A673 (cell line): ENCODE measurements around the gene ECI1. TPM values are rescaled to one million over a fixed set of nuclear protein-coding genes. Genes with fewer than 3 reads are reported as not detected.
A peak's percentile ranks its signal among the peaks of the same experiment; 100 is the strongest.

Experiments used
- BruUV-seq: library from RNA; stranded (reverse); fragments of 400-500 nt; replicated peaks from 2 replicates; lab custom pipeline; 2021; lab: Mats Ljungman, UMichigan
- CTCF ChIA-PET: fragments of 300-600 bp; sonication (Branson Sonifier 250); formaldehyde crosslinking; loops from one replicate; lab custom pipeline; 2022; ENCODE audit warnings: antibody characterized with exemption; lab: Charles Lee
- POLR2A ChIA-PET: fragments of 300-600 bp; sonication (Branson Sonifier 250); formaldehyde crosslinking; loops from one replicate; lab custom pipeline; 2022; ENCODE audit warnings: antibody characterized with exemption; ENCODE audit not compliant: low non-redundant PET; lab: Charles Lee
- DNase-seq: peaks from one replicate; pipeline ENCODE4 v3.0.0-alpha.2; 2015; ENCODE audit warnings: low spot score
- H3K27ac ChIP-seq: fragments of 200-600 bp; sonication (generic); 2 replicates; pipeline ENCODE4 v1.5.1; 2016; ENCODE audit warnings: mixed run types, low read depth, mild to moderate bottlenecking, mixed read lengths, antibody characterized with exemption, low read length; ENCODE audit not compliant: poor library complexity, severe bottlenecking
- H3K27me3 ChIP-seq: fragments of 200-600 bp; sonication (generic); replicated peaks from 2 replicates; pipeline ENCODE4 v1.6.1; 2017; ENCODE audit warnings: mixed run types, low read depth, mild to moderate bottlenecking, mixed read lengths, antibody characterized with exemption, low read length; ENCODE audit not compliant: insufficient read depth, poor library complexity
- H3K36me3 ChIP-seq: fragments of 200-600 bp; sonication (generic); 2 replicates; pipeline ENCODE4 v1.6.1; 2016; ENCODE audit warnings: mixed run types, mild to moderate bottlenecking, mixed read lengths, antibody characterized with exemption, low read length; ENCODE audit not compliant: insufficient read depth, poor library complexity, severe bottlenecking
- H3K4me1 ChIP-seq: fragments of 200-600 bp; sonication (generic); 2 replicates; pipeline ENCODE4 v1.6.1; 2017; ENCODE audit warnings: mixed run types, mild to moderate bottlenecking, mixed read lengths, antibody characterized with exemption, low read length; ENCODE audit not compliant: insufficient read depth, poor library complexity, severe bottlenecking
- H3K4me3 ChIP-seq: fragments of 200-600 bp; sonication (generic); 2 replicates; pipeline ENCODE4 v1.5.1; 2016; ENCODE audit warnings: low read depth, mixed run types, mild to moderate bottlenecking, mixed read lengths, low read length; ENCODE audit not compliant: poor library complexity, severe bottlenecking
- H3K9me3 ChIP-seq: fragments of 200-600 bp; sonication (generic); 2 replicates; pipeline ENCODE4 v1.6.1; 2016; ENCODE audit warnings: mixed run types, low read depth, mild to moderate bottlenecking, mixed read lengths, antibody characterized with exemption, low read length; ENCODE audit not compliant: poor library complexity, severe bottlenecking
- EZH2 ChIP-seq: fragments of 200-600 bp; sonication (generic); IDR thresholded peaks from 2 replicates; pipeline ENCODE4 v1.6.1; 2017; ENCODE audit warnings: borderline replicate concordance, low read depth, mild to moderate bottlenecking, mixed read lengths, antibody characterized with exemption, low read length; ENCODE audit not compliant: poor library complexity, severe bottlenecking
- intact Hi-C: fragments of 100-400 bp; cut with micrococcal nuclease; formaldehyde crosslinking; loops from one replicate; pipeline ENCODE4 v1.10.0; 2022; ENCODE audit not compliant: unreplicated experiment
- total RNA-seq: library from RNA; stranded (reverse); gene quantifications from 2 replicates; pipeline ENCODE4 v1.2.3, GENCODE V29; 2021
- TF ChIP-seq, protein P1 (sequence below): fragments of 300-800, 200-600 bp; sonication (generic); conservative IDR thresholded peaks from 2 replicates; pipeline ENCODE4 v1.5.1; 2017; ENCODE audit warnings: low read depth, mild to moderate bottlenecking, antibody characterized with exemption, low read length, moderate library complexity, mixed read lengths

The ECI1 gene
- total RNA-seq, 1 experiment from 2014 or later: 55.3 TPM

DNA sequence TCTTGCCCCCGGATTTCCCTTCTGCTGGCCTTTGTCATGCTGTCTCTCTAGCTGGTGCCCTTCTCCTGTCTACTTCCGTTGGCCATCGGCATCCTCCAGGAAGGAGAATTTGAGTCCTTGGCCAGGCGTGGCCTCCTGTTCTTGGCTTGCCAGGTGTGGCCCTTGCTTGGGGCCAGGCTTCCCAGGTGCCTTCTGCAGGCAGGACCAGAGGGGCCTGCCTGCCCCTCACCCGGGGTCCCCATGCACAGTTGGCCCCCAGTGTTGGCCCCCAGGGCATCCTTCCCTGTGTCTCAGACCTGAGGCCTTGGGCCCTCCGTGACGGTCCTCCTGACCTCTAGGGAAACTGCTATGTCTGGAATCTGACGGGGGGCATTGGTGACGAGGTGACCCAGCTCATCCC lies 43.5 kb downstream of the ECI1 start:
- Histone ChIP-seq H3K27ac (no peak overlapping the region), H3K4me3 (no peak overlapping the region), H3K4me1 (peaks cover 18% of the 10 kb centered on the region), H3K27me3 (no peaks in the 10 kb centered on the region), H3K36me3 (peaks cover 31% of the 10 kb centered on the region), H3K9me3 (no peaks in the 10 kb centered on the region)
- ChIA-PET POLR2A (no interaction called here), CTCF (no interaction called here)
- no peak for DNase-seq
- TF ChIP-seq, protein P1, sequence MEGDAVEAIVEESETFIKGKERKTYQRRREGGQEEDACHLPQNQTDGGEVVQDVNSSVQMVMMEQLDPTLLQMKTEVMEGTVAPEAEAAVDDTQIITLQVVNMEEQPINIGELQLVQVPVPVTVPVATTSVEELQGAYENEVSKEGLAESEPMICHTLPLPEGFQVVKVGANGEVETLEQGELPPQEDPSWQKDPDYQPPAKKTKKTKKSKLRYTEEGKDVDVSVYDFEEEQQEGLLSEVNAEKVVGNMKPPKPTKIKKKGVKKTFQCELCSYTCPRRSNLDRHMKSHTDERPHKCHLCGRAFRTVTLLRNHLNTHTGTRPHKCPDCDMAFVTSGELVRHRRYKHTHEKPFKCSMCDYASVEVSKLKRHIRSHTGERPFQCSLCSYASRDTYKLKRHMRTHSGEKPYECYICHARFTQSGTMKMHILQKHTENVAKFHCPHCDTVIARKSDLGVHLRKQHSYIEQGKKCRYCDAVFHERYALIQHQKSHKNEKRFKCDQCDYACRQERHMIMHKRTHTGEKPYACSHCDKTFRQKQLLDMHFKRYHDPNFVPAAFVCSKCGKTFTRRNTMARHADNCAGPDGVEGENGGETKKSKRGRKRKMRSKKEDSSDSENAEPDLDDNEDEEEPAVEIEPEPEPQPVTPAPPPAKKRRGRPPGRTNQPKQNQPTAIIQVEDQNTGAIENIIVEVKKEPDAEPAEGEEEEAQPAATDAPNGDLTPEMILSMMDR: no peak
- no TSS peak for BruUV-seq
- intact Hi-C loops: no loop called here

DNA sequence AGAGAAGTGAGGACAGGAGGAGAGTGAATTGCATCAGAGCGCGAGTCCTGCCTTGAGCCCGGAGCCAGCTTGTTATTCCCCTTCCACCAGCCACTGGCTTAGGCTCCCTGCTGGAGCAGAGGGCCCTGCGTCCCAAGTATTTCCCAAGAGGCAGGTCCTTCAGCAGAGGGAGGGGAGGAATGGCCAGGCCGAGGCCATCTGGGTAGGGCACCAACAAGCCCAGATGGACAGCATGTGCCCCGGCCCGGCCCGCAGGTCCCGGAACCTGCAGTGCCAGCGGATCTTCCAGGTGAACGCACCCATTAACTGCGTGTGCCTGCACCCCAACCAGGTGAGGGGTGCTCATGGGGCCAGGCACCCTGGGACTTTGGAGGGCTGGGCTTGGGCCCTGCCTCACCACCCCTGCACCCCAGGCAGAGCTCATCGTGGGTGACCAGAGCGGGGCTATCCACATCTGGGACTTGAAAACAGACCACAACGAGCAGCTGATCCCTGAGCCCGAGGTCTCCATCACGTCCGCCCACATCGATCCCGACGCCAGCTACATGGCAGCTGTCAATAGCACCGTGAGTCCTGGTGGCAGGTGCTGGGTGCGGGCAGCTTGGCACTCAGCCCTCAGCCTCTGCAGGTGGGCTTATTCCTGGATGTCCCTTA lies 44.5 kb downstream of the ECI1 start:
- Histone ChIP-seq H3K4me1 (peaks cover 14% of the 10 kb centered on the region), H3K27ac (peak overlapping the region; percentile 92), H3K36me3 (peaks cover 31% of the 10 kb centered on the region), H3K27me3 (no peaks in the 10 kb centered on the region), H3K4me3 (peak overlapping the region; percentile 74), H3K9me3 (no peaks in the 10 kb centered on the region)
- intact Hi-C loops: no loop called here
- no peak for DNase-seq
- no TSS peak for BruUV-seq
- TF ChIP-seq, protein P1: no peak
- no peak for TF ChIP-seq EZH2
- ChIA-PET CTCF (interaction anchor here (0.5 kb wide), 1 partner anchor 295 kb away, joined by 3 read pairs; no protein-coding TSS in a partner anchor), POLR2A (interaction anchor here (0.6 kb wide), 1 partner anchor 1200 kb away, joined by 3 read pairs; no protein-coding TSS in a partner anchor)

DNA sequence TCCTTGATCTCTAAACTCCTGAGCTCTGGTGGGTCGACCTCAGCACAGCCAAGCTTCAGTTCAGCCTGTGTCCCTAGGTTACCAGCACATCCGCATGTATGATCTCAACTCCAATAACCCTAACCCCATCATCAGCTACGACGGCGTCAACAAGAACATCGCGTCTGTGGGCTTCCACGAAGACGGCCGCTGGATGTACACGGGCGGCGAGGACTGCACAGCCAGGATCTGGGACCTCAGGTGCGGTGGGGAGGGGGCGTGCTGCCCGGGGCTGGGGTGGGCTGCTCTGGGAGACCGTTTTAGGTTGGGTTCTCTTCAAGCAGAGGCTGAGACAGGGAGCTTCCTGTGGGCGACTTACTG lies 45.0 kb downstream of the ECI1 start:
- peaks cover 14% of the 10 kb centered on the region for H3K4me1 ChIP-seq
- TF ChIP-seq, protein P1: no peak
- TF ChIP-seq EZH2: no peak
- no TSS peak for BruUV-seq
- H3K9me3 ChIP-seq: no peaks in the 10 kb centered on the region
- peaks cover 31% of the 10 kb centered on the region for H3K36me3 ChIP-seq
- POLR2A ChIA-PET: interaction anchor here (0.6 kb wide), 1 partner anchor 1199 kb away, joined by 3 read pairs; no protein-coding TSS in a partner anchor
- CTCF ChIA-PET: interaction anchor here (0.5 kb wide), 1 partner anchor 295 kb away, joined by 3 read pairs; no protein-coding TSS in a partner anchor
- H3K27me3 ChIP-seq: no peaks in the 10 kb centered on the region
- peak overlapping the region; percentile 92 for H3K27ac ChIP-seq
- no peak for DNase-seq
- intact Hi-C loops: no loop called here
- peak overlapping the region; percentile 74 for H3K4me3 ChIP-seq
